DND-41 (cell line): ENCODE measurements around the gene MTIF2.

ENCODE experiments used
- EZH2 ChIP-seq: IDR thresholded peaks from 3 replicates; pipeline ENCODE4 v1.6.1; 2012; ENCODE audit warnings: borderline replicate concordance, low read depth, mild to moderate bottlenecking, moderate library complexity, low read length, inconsistent platforms; ENCODE audit not compliant: severe bottlenecking
- TF ChIP-seq, protein P1 (sequence below): IDR thresholded peaks from 2 replicates; pipeline ENCODE4 v1.5.1; 2012; ENCODE audit warnings: borderline replicate concordance, low read length, moderate library complexity, mild to moderate bottlenecking; ENCODE audit not compliant: poor library complexity, severe bottlenecking; ENCODE audit errors: extremely low read depth

DNA sequence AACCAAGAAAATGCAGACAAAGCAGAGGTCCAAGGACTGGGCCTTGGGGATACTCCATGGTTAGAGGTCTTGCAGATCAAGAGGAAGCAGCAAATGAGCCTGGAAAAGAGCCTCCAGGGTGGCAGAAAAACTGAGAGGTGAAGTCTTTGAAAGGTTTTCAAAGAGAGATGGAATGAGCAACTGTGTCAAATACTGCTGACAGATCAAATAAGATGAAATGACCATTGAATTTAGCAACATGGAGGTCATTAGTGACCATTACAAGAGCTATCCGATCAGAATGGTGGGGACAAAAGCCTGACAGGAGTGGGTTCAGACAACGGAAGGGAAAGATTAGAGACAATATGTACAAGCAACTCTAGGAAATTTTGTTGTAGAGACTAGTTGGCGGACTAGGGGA, 38.5 kb downstream of the MTIF2 start:
- no peak for TF ChIP-seq EZH2
- TF ChIP-seq, protein P1, sequence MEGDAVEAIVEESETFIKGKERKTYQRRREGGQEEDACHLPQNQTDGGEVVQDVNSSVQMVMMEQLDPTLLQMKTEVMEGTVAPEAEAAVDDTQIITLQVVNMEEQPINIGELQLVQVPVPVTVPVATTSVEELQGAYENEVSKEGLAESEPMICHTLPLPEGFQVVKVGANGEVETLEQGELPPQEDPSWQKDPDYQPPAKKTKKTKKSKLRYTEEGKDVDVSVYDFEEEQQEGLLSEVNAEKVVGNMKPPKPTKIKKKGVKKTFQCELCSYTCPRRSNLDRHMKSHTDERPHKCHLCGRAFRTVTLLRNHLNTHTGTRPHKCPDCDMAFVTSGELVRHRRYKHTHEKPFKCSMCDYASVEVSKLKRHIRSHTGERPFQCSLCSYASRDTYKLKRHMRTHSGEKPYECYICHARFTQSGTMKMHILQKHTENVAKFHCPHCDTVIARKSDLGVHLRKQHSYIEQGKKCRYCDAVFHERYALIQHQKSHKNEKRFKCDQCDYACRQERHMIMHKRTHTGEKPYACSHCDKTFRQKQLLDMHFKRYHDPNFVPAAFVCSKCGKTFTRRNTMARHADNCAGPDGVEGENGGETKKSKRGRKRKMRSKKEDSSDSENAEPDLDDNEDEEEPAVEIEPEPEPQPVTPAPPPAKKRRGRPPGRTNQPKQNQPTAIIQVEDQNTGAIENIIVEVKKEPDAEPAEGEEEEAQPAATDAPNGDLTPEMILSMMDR = no peak
